Activated CD4-positive, alpha-beta memory T cell treated with anti-CD3 and anti-CD28 coated beads for 36 hours (primary cell): ENCODE measurements around the gene PRKCH. TPM values are rescaled to one million over a fixed set of nuclear protein-coding genes. Genes with fewer than 3 reads are reported as not detected.
A peak's percentile ranks its signal among the peaks of the same experiment; 100 is the strongest.

ENCODE experiments used
- CTCF ChIA-PET: fragments of 350-600 bp; sonication (Branson Sonifier 250); formaldehyde crosslinking; loops from one replicate; lab custom pipeline; 2021; ENCODE audit warnings: antibody characterized with exemption, inconsistent platforms; lab: Charles Lee
- POLR2A ChIA-PET: fragments of 350-600 bp; sonication (Branson Sonifier 250); formaldehyde crosslinking; loops from one replicate; lab custom pipeline; 2021; ENCODE audit warnings: antibody characterized with exemption; lab: Charles Lee
- DNase-seq: peaks from one replicate; pipeline ENCODE4 v3.0.0-alpha.2; 2020
- H3K27ac Mint-ChIP-seq: one replicate; pipeline ENCODE4 v1.8.0; 2021; ENCODE audit warnings: mixed read lengths
- H3K27me3 Mint-ChIP-seq: one replicate; pipeline ENCODE4 v1.8.0; 2021; ENCODE audit warnings: mixed read lengths
- H3K36me3 Mint-ChIP-seq: one replicate; pipeline ENCODE4 v1.8.0; 2021; ENCODE audit warnings: mixed read lengths
- H3K4me1 Mint-ChIP-seq: one replicate; pipeline ENCODE4 v1.8.0; 2021; ENCODE audit warnings: low read depth, mixed read lengths
- H3K4me3 Mint-ChIP-seq: one replicate; pipeline ENCODE4 v1.8.0; 2021; ENCODE audit warnings: mild to moderate bottlenecking, mixed read lengths
- H3K9me3 Mint-ChIP-seq: one replicate; pipeline ENCODE4 v1.8.0; 2021; ENCODE audit warnings: mixed read lengths
- intact Hi-C: fragments of 100-400 bp; cut with micrococcal nuclease; formaldehyde crosslinking; loops from one replicate; pipeline ENCODE4 v1.15.1; 2023
- total RNA-seq, 2 experiments: library from RNA; stranded (reverse); gene quantifications; one replicate each; pipeline ENCODE4 v1.2.3, GENCODE V29; 2021

Gene PRKCH
- total RNA-seq, 2 experiments from 2014 or later = 142 to 147 TPM

- no peak for DNase-seq
- H3K27ac Mint-ChIP-seq = peak overlapping the region; percentile 73
- H3K36me3 Mint-ChIP-seq = peaks cover 32% of the 10 kb centered on the region
- no peaks in the 10 kb centered on the region for H3K27me3 Mint-ChIP-seq
- intact Hi-C loops = loop anchor here (2.0 kb wide), 1 partner anchor 17 kb away; no protein-coding TSS in a partner anchor
- no peak overlapping the region for H3K4me3 Mint-ChIP-seq
- CTCF ChIA-PET = interaction anchor here (1.1 to 1.7 kb wide), 3 partner anchors 19 to 124 kb away, joined by 3 to 5 read pairs (median 4); no protein-coding TSS in a partner anchor
- POLR2A ChIA-PET = interaction anchor here (1.4 kb wide), 1 partner anchor 7 kb away, joined by 4 read pairs; no protein-coding TSS in a partner anchor
- H3K9me3 Mint-ChIP-seq = peaks cover 13% of the 10 kb centered on the region
- peaks cover 37% of the 10 kb centered on the region for H3K4me1 Mint-ChIP-seq
Measured at GRCh38 chr14:61421212-61421923, 100.0 kb downstream of the PRKCH start.

GRCh38 chr14:61426048-61426447 lies 104.7 kb downstream of the PRKCH start:
- ChIA-PET CTCF (no interaction called here), POLR2A (no interaction called here)
- Mint-ChIP-seq H3K4me1 (peaks cover 80% of the 10 kb centered on the region), H3K9me3 (peaks cover 13% of the 10 kb centered on the region), H3K36me3 (peaks cover 35% of the 10 kb centered on the region), H3K27me3 (no peaks in the 10 kb centered on the region), H3K27ac (peak overlapping the region; percentile 67), H3K4me3 (no peak overlapping the region)
- no peak for DNase-seq
- intact Hi-C loops = no loop called here

GRCh38 chr14:61428261-61428660 lies 106.9 kb downstream of the PRKCH start:
- H3K27me3 Mint-ChIP-seq = no peaks in the 10 kb centered on the region
- H3K4me1 Mint-ChIP-seq = peaks cover 90% of the 10 kb centered on the region
- intact Hi-C loops = loop anchor here (1.0 kb wide), 1 partner anchor 9 kb away; no protein-coding TSS in a partner anchor
- H3K4me3 Mint-ChIP-seq = no peak overlapping the region
- H3K9me3 Mint-ChIP-seq = peaks cover 13% of the 10 kb centered on the region
- POLR2A ChIA-PET = interaction anchor here (1.0 to 1.4 kb wide), 3 partner anchors 8 to 40 kb away, joined by 3 to 4 read pairs (median 3); no protein-coding TSS in a partner anchor
- H3K27ac Mint-ChIP-seq = peak overlapping the region; percentile 67
- CTCF ChIA-PET = interaction anchor here (1.0 to 1.6 kb wide), 3 partner anchors 25 to 409 kb away, joined by 3 to 4 read pairs (median 3); no protein-coding TSS in a partner anchor
- DNase-seq = no peak
- H3K36me3 Mint-ChIP-seq = peaks cover 32% of the 10 kb centered on the region

GRCh38 chr14:61429316-61429715 lies 107.9 kb downstream of the PRKCH start:
- POLR2A ChIA-PET = no interaction called here

GRCh38 chr14:61430066-61430757 lies 108.8 kb downstream of the PRKCH start:
- Mint-ChIP-seq H3K27ac (peak overlapping the region; percentile 63), H3K36me3 (peaks cover 20% of the 10 kb centered on the region), H3K27me3 (no peaks in the 10 kb centered on the region), H3K9me3 (peaks cover 6% of the 10 kb centered on the region), H3K4me1 (peaks cover 93% of the 10 kb centered on the region), H3K4me3 (no peak overlapping the region)
- DNase-seq = no peak
- ChIA-PET CTCF (interaction anchor here (0.6 kb wide), 1 partner anchor 16 kb away, joined by 3 read pairs; no protein-coding TSS in a partner anchor), POLR2A (no interaction called here)
- intact Hi-C loops = no loop called here

More at GRCh38 chr14:61429316-61429715, 107.9 kb downstream of the PRKCH start:
- peaks cover 90% of the 10 kb centered on the region for H3K4me1 Mint-ChIP-seq
- intact Hi-C loops = no loop called here
- peaks cover 27% of the 10 kb centered on the region for H3K36me3 Mint-ChIP-seq
- CTCF ChIA-PET = no interaction called here
- H3K9me3 Mint-ChIP-seq = peaks cover 8% of the 10 kb centered on the region
- DNase-seq = no peak
- H3K27ac Mint-ChIP-seq = peak overlapping the region; percentile 67
- H3K27me3 Mint-ChIP-seq = no peaks in the 10 kb centered on the region
- H3K4me3 Mint-ChIP-seq = no peak overlapping the region

- Mint-ChIP-seq H3K27ac (peak overlapping the region; percentile 89), H3K36me3 (peaks cover 9% of the 10 kb centered on the region), H3K4me3 (peak overlapping the region; percentile 45), H3K9me3 (no peaks in the 10 kb centered on the region), H3K27me3 (no peaks in the 10 kb centered on the region), H3K4me1 (peaks cover 93% of the 10 kb centered on the region)
- no peak for DNase-seq
- ChIA-PET CTCF (interaction anchor here (0.7 to 1.5 kb wide), 5 partner anchors 23 to 404 kb away, joined by 3 to 5 read pairs (median 4); no protein-coding TSS in a partner anchor), POLR2A (interaction anchor here (1.5 to 1.9 kb wide), 2 partner anchors 13 to 99 kb away, joined by 4 to 5 read pairs; no protein-coding TSS in a partner anchor)
- intact Hi-C loops = no loop called here
Measured at GRCh38 chr14:61433169-61433568, 111.8 kb downstream of the PRKCH start.

GRCh38 chr14:61433828-61434227 lies 112.4 kb downstream of the PRKCH start:
- ChIA-PET POLR2A (interaction anchor here (1.0 to 1.5 kb wide), 4 partner anchors 17 to 99 kb away, joined by 3 to 4 read pairs (median 4); no protein-coding TSS in a partner anchor), CTCF (interaction anchor here (0.7 to 1.5 kb wide), 5 partner anchors 23 to 403 kb away, joined by 3 to 5 read pairs (median 4); no protein-coding TSS in a partner anchor)
- Mint-ChIP-seq H3K4me1 (peaks cover 93% of the 10 kb centered on the region), H3K9me3 (no peaks in the 10 kb centered on the region), H3K36me3 (peaks cover 9% of the 10 kb centered on the region), H3K4me3 (no peak overlapping the region), H3K27ac (peak overlapping the region; percentile 89), H3K27me3 (no peaks in the 10 kb centered on the region)
- DNase-seq = no peak
- intact Hi-C loops = no loop called here

GRCh38 chr14:61434311-61434710 lies 112.9 kb downstream of the PRKCH start:
- ChIA-PET CTCF (interaction anchor here (1.0 to 1.5 kb wide), 4 partner anchors 22 to 403 kb away, joined by 3 to 5 read pairs (median 4); no protein-coding TSS in a partner anchor), POLR2A (interaction anchor here (1.0 to 1.5 kb wide), 5 partner anchors 16 to 102 kb away, joined by 3 to 4 read pairs (median 3); no protein-coding TSS in a partner anchor)
- Mint-ChIP-seq H3K27me3 (no peaks in the 10 kb centered on the region), H3K9me3 (no peaks in the 10 kb centered on the region), H3K4me1 (peaks cover 93% of the 10 kb centered on the region), H3K27ac (peak overlapping the region; percentile 89), H3K4me3 (no peak overlapping the region), H3K36me3 (peaks cover 9% of the 10 kb centered on the region)
- intact Hi-C loops = no loop called here
- DNase-seq = no peak

- CTCF ChIA-PET = interaction anchor here (1.2 to 1.5 kb wide), 2 partner anchors 16 to 402 kb away, joined by 3 read pairs; no protein-coding TSS in a partner anchor
- Mint-ChIP-seq H3K4me1 (peaks cover 92% of the 10 kb centered on the region), H3K9me3 (no peaks in the 10 kb centered on the region), H3K36me3 (peaks cover 8% of the 10 kb centered on the region), H3K27ac (peak overlapping the region; percentile 63), H3K27me3 (no peaks in the 10 kb centered on the region), H3K4me3 (no peak overlapping the region)
- intact Hi-C loops = no loop called here
- no peak for DNase-seq
- POLR2A ChIA-PET = interaction anchor here (1.0 to 1.1 kb wide), 2 partner anchors 16 to 103 kb away, joined by 3 read pairs; no protein-coding TSS in a partner anchor
Measured at GRCh38 chr14:61435563-61436337, 114.4 kb downstream of the PRKCH start.

GRCh38 chr14:61437381-61437780 lies 116.0 kb downstream of the PRKCH start:
- H3K4me3 Mint-ChIP-seq = no peak overlapping the region
- intact Hi-C loops = no loop called here
- ChIA-PET CTCF (no interaction called here), POLR2A (interaction anchor here (0.7 kb wide), 1 partner anchor 49 kb away, joined by 3 read pairs; no protein-coding TSS in a partner anchor)
- H3K27ac Mint-ChIP-seq = peak overlapping the region; percentile 92
- no peak for DNase-seq
- peaks cover 5% of the 10 kb centered on the region for H3K36me3 Mint-ChIP-seq
- no peaks in the 10 kb centered on the region for H3K27me3 Mint-ChIP-seq
- H3K4me1 Mint-ChIP-seq = peaks cover 91% of the 10 kb centered on the region
- no peaks in the 10 kb centered on the region for H3K9me3 Mint-ChIP-seq

- Mint-ChIP-seq H3K36me3 (peaks cover 5% of the 10 kb centered on the region), H3K9me3 (no peaks in the 10 kb centered on the region), H3K27ac (peak overlapping the region; percentile 92), H3K4me3 (peak overlapping the region; percentile 4), H3K27me3 (no peaks in the 10 kb centered on the region), H3K4me1 (peaks cover 91% of the 10 kb centered on the region)
- DNase-seq = no peak
- intact Hi-C loops = loop anchor here (2.0 kb wide), 4 partner anchors 15 to 111 kb away; no protein-coding TSS in a partner anchor
- ChIA-PET CTCF (interaction anchor here (0.6 kb wide), 1 partner anchor 95 kb away, joined by 3 read pairs; no protein-coding TSS in a partner anchor), POLR2A (no interaction called here)
Measured at GRCh38 chr14:61438036-61438435, 116.7 kb downstream of the PRKCH start.
